ENCODE results near the gene ZMYND8. TPM values are rescaled to one million over a fixed set of nuclear protein-coding genes. Genes with fewer than 3 reads are reported as not detected.
A peak's percentile ranks its signal among the peaks of the same experiment; 100 is the strongest.

Gene ZMYND8
- total RNA-seq, 1 donor from 2014 or later, result 57.6 TPM

GRCh38 chr20:47252879-47253307 is 103.6 kb downstream of the ZMYND8 start:
- TF ChIP-seq CTCF (IDR thresholded peaks at IDR 0.05), result no peak
- Histone ChIP-seq H3K4me3 (no peak overlapping the region), H3K4me1 (peaks cover 13% of the 10 kb centered on the region), H3K27ac (no peak overlapping the region), H3K27me3 (ENCODE audit: low read depth) (no peaks in the 10 kb centered on the region), H3K9me3 (no peaks in the 10 kb centered on the region), H3K36me3 (peaks cover 71% of the 10 kb centered on the region)
- ATAC-seq, result peak in 1 of 2 donors; percentile 21
- no peak for DNase-seq
- intact Hi-C loops (cut with DNase I), result no loop called here

GRCh38 chr20:47251154-47252020 is 105.1 kb downstream of the ZMYND8 start:
- no peaks in the 10 kb centered on the region for H3K9me3 ChIP-seq
- no peak overlapping the region for H3K4me3 ChIP-seq
- H3K36me3 ChIP-seq, result peaks cover 86% of the 10 kb centered on the region
- H3K27me3 ChIP-seq (ENCODE audit: low read depth), result no peaks in the 10 kb centered on the region
- DNase-seq (no peak), ATAC-seq (no peak)
- intact Hi-C loops (cut with DNase I), result no loop called here
- peaks cover 13% of the 10 kb centered on the region for H3K4me1 ChIP-seq
- TF ChIP-seq CTCF (IDR thresholded peaks at IDR 0.05), result no peak
- H3K27ac ChIP-seq, result no peak overlapping the region

DNA sequence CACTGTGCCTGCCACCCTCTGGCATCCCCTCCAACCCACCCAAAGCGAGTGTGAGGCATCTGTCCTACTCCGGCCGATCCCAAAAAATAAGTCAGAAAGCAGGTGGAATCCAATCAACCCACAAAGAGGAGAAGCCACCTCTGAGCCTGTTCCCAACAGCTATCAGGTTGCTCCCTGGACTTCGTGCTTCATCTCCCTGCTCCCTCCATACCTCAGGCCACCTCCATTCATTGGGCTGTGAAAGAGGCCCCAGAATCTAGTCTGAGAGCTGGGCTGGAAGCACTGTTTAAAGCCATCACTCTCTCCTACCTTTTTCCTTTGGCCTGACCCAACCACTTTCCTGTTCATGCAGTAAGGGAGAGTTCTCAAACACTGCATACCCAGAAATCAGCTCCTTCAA is 106.1 kb downstream of the ZMYND8 start:
- Histone ChIP-seq H3K27ac (no peak overlapping the region), H3K36me3 (peaks cover 97% of the 10 kb centered on the region), H3K9me3 (no peaks in the 10 kb centered on the region), H3K27me3 (ENCODE audit: low read depth) (no peaks in the 10 kb centered on the region), H3K4me3 (no peak overlapping the region), H3K4me1 (peaks cover 13% of the 10 kb centered on the region)
- DNase-seq (no peak), ATAC-seq (no peak)
- intact Hi-C loops (cut with DNase I), result no loop called here
- TF ChIP-seq CTCF (IDR thresholded peaks at IDR 0.05), result no peak

DNA sequence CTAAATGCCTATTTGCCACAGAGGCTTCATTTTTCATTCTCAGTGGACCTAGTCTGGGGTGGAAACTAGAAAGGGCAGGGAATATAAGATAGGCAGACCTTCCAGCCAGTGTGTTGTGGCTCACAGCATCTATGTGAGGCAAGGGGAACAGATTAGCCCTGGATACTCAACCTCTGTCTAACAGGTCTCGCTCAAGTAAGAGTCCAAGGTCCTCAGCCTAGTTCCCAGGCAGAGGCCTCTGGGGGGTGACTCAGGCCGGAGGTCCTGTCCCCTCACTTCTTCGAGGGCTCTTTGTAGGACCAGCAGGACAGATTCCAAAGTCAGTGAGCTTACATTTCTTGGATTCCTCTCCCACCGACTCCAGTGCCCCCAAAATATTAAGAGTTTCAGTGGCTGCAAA is 106.6 kb downstream of the ZMYND8 start:
- H3K9me3 ChIP-seq, result no peaks in the 10 kb centered on the region
- peaks cover 97% of the 10 kb centered on the region for H3K36me3 ChIP-seq
- H3K4me3 ChIP-seq, result no peak overlapping the region
- DNase-seq (no peak), ATAC-seq (no peak)
- no peak overlapping the region for H3K27ac ChIP-seq
- intact Hi-C loops (cut with DNase I), result no loop called here
- H3K27me3 ChIP-seq (ENCODE audit: low read depth), result no peaks in the 10 kb centered on the region
- H3K4me1 ChIP-seq, result peaks cover 13% of the 10 kb centered on the region
- TF ChIP-seq CTCF (IDR thresholded peaks at IDR 0.05), result no peak

GRCh38 chr20:47248448-47248966 is 108.0 kb downstream of the ZMYND8 start:
- H3K4me3 ChIP-seq, result no peak overlapping the region
- no peak for TF ChIP-seq CTCF (IDR thresholded peaks at IDR 0.05)
- H3K36me3 ChIP-seq, result peaks cover 95% of the 10 kb centered on the region
- H3K9me3 ChIP-seq, result no peaks in the 10 kb centered on the region
- peaks cover 9% of the 10 kb centered on the region for H3K4me1 ChIP-seq
- intact Hi-C loops (cut with DNase I), result no loop called here
- DNase-seq, result no peak
- H3K27ac ChIP-seq, result no peak overlapping the region
- no peaks in the 10 kb centered on the region for H3K27me3 ChIP-seq (ENCODE audit: low read depth)
- ATAC-seq, result no peak
